Measurements from ENCODE around the gene GET3. TPM values are rescaled to one million over a fixed set of nuclear protein-coding genes. Genes with fewer than 3 reads are reported as not detected.

Gene GET3
- total and polyA plus RNA-seq, 5 experiments from 2014 or later: 26.7 to 72.3 (median 46.8) TPM

GRCh38 chr19:12774588-12775555 is 37.6 kb downstream of the GET3 start, which contains the start of gene HOOK2:
Gene HOOK2, minus strand, starts transcription at chr19:12775552. Its CDS starts 103 bp downstream, at chr19:12775449.
- Mint-ChIP-seq H3K9me3 (no peaks in the 10 kb centered on the region), H3K4me1 (peaks cover 13 to 36% (median 25%) of the 10 kb centered on the region in 4 donors), H3K4me3 (peak within 1 kb of the TSS; percentile 68 to 89 (median 80)), H3K27me3 (no peaks in the 10 kb centered on the region), H3K27ac (peak within 1 kb of the TSS in 9 of 10 donors; percentile 63 to 94 (median 88)), H3K36me3 (peaks cover 0 to 2% (median 0%) of the 10 kb centered on the region in 3 donors)
- peak in 7 of 10 donors; percentile 12 to 82 (median 51) for DNase-seq
- POLR2A ChIA-PET: interaction anchor here (0.6 to 20.9 kb wide), 6 partner anchors 8 to 88 kb away, joined by 3 to 1021 read pairs (median 4); partner anchors contain the start of genes JUNB, PRDX2, RNASEH2A and THSD8
- peak; percentile 9 to 23 for ATAC-seq

DNA sequence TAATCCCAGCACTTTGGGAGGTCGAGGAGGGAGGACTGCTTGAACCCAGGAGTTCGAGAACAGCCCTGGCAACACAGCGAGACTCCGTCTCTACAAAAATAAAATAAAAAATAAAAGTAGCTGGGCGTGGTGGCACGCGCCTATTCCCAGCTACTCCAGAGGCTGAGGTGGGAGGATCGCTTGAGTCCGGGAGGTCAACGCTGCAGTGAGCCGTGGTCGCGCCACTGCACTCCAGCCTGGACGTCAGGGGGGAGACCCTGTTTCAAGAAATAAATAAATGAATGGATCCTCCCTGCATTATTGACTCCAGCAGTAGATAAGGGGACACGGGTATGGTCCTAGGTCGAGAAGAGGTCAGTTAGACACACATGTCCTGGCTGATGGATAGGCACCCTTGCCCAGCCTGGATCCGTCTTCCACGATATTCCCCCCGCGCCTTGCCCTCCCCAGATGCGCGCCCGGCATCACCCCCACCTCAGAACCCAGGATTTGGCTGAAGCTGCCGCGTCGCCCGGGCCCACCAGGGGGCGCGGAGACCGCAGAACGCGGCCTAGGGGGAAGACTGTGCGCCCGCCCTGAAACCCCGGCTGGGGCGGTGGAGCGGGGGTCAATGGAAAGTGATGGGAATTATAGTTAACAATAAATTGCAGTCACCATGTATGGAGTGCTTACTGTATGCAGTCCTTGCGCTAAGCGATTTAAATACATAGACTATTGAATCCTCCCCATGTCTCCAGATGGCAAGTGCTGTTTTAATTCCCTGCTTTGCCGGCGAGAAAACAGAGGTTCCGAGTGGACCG is 40.1 kb downstream of the GET3 start:
- ATAC-seq (peak; percentile 5 to 23), DNase-seq (peak; percentile 66 to 90 (median 82))
- H3K9me3 Mint-ChIP-seq: no peaks in the 10 kb centered on the region
- peak overlapping the region; percentile 79 to 88 (median 84) for H3K4me3 Mint-ChIP-seq
- H3K36me3 Mint-ChIP-seq: peaks cover 0 to 2% (median 0%) of the 10 kb centered on the region in 3 donors
- H3K27ac Mint-ChIP-seq: peak overlapping the region; percentile 72 to 97 (median 93)
- peaks cover 21 to 49% (median 36%) of the 10 kb centered on the region in 4 donors for H3K4me1 Mint-ChIP-seq
- H3K27me3 Mint-ChIP-seq: no peaks in the 10 kb centered on the region
- POLR2A ChIA-PET: interaction anchor here (0.8 to 20.9 kb wide), 9 partner anchors 11 to 113 kb away, joined by 3 to 1021 read pairs (median 4); partner anchors contain the start of genes DHPS, GCDH, GET3 and JUNB

- Mint-ChIP-seq H3K4me3 (peak overlapping the region; percentile 79 to 88 (median 84)), H3K27ac (peak overlapping the region; percentile 72 to 97 (median 93)), H3K36me3 (peaks cover 0 to 2% (median 0%) of the 10 kb centered on the region in 3 donors), H3K4me1 (peaks cover 21 to 51% (median 37%) of the 10 kb centered on the region in 4 donors), H3K27me3 (no peaks in the 10 kb centered on the region), H3K9me3 (no peaks in the 10 kb centered on the region)
- DNase-seq (peak in 8 of 10 donors; percentile 24 to 55 (median 40)), ATAC-seq (no peak)
- POLR2A ChIA-PET: interaction anchor here (0.8 to 20.9 kb wide), 8 partner anchors 10 to 112 kb away, joined by 3 to 1021 read pairs (median 4); partner anchors contain the start of genes GCDH, GET3, JUNB and PRDX2
Measured at GRCh38 chr19:12778017-12778904, 41.0 kb downstream of the GET3 start.

GRCh38 chr19:12778905-12779161 is 41.5 kb downstream of the GET3 start:
- H3K4me3 Mint-ChIP-seq: peak overlapping the region; percentile 79 to 88 (median 84)
- DNase-seq (no peak), ATAC-seq (no peak)
- no peaks in the 10 kb centered on the region for H3K9me3 Mint-ChIP-seq
- peak overlapping the region in 9 of 10 donors; percentile 84 to 97 (median 94) for H3K27ac Mint-ChIP-seq
- no peaks in the 10 kb centered on the region for H3K36me3 Mint-ChIP-seq
- peaks cover 20 to 51% (median 39%) of the 10 kb centered on the region in 4 donors for H3K4me1 Mint-ChIP-seq
- POLR2A ChIA-PET: interaction anchor here (1.2 to 20.9 kb wide), 4 partner anchors 10 to 82 kb away, joined by 3 to 1021 read pairs (median 20); partner anchors contain the start of genes JUNB, PRDX2, RNASEH2A and THSD8
- H3K27me3 Mint-ChIP-seq: no peaks in the 10 kb centered on the region

- Mint-ChIP-seq H3K27ac (peak overlapping the region in 9 of 10 donors; percentile 57 to 97 (median 92)), H3K4me3 (peak overlapping the region; percentile 33 to 86 (median 80)), H3K4me1 (peaks cover 20 to 51% (median 38%) of the 10 kb centered on the region in 4 donors), H3K27me3 (no peaks in the 10 kb centered on the region), H3K36me3 (no peaks in the 10 kb centered on the region), H3K9me3 (no peaks in the 10 kb centered on the region)
- ATAC-seq: no peak
- POLR2A ChIA-PET: interaction anchor here (1.2 to 20.9 kb wide), 3 partner anchors 9 to 82 kb away, joined by 3 to 1021 read pairs (median 34); partner anchors contain the start of genes JUNB, PRDX2 and THSD8
- no peak for DNase-seq
Measured at GRCh38 chr19:12779162-12779993, 42.1 kb downstream of the GET3 start.

DNA sequence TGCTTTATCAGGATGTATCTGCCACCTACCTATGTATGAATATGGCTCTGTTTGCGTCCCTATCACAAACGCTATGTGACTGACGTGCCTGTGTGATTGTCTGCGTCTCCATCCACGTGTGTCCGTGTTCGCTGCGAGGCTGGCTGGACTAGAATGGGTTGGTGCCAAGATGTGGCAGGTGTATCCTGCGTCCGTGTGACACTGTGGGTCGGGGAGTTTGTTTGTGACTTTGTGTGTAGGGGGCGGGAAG is 44.8 kb downstream of the GET3 start:
- no peaks in the 10 kb centered on the region for H3K9me3 Mint-ChIP-seq
- peak overlapping the region; percentile 75 to 98 (median 87) for H3K4me3 Mint-ChIP-seq
- DNase-seq (peak in 2 of 10 donors; percentile 93 to 99), ATAC-seq (peak in 1 of 2 donors; percentile 81)
- peak overlapping the region in 6 of 10 donors; percentile 89 to 100 (median 98) for H3K27ac Mint-ChIP-seq
- POLR2A ChIA-PET: interaction anchor here (1.0 to 20.9 kb wide), 11 partner anchors 9 to 171 kb away, joined by 3 to 1021 read pairs (median 5); partner anchors contain the start of genes CALR, FBXW9, JUNB and PRDX2
- no peaks in the 10 kb centered on the region for H3K27me3 Mint-ChIP-seq
- no peaks in the 10 kb centered on the region for H3K36me3 Mint-ChIP-seq
- peaks cover 20 to 52% (median 38%) of the 10 kb centered on the region in 4 donors for H3K4me1 Mint-ChIP-seq

- Mint-ChIP-seq H3K36me3 (no peaks in the 10 kb centered on the region), H3K4me1 (peaks cover 18 to 51% (median 36%) of the 10 kb centered on the region in 4 donors), H3K9me3 (no peaks in the 10 kb centered on the region), H3K4me3 (peak overlapping the region; percentile 75 to 98 (median 87)), H3K27ac (peak overlapping the region in 6 of 10 donors; percentile 89 to 100 (median 98)), H3K27me3 (no peaks in the 10 kb centered on the region)
- ATAC-seq (peak; percentile 62 to 70), DNase-seq (peak in 8 of 10 donors; percentile 92 to 99 (median 98))
- POLR2A ChIA-PET: interaction anchor here (0.6 to 20.9 kb wide), 16 partner anchors 10 to 718 kb away, joined by 3 to 1021 read pairs (median 4); partner anchors contain the start of genes CALR, FBXW9, GET3 and JUNB
Measured at GRCh38 chr19:12782424-12783290, 45.4 kb downstream of the GET3 start.

- Mint-ChIP-seq H3K27me3 (no peaks in the 10 kb centered on the region), H3K27ac (peak overlapping the region in 2 of 10 donors; percentile 92 to 99), H3K4me1 (peaks cover 17 to 54% (median 30%) of the 10 kb centered on the region in 4 donors), H3K9me3 (no peaks in the 10 kb centered on the region), H3K36me3 (no peaks in the 10 kb centered on the region), H3K4me3 (peak overlapping the region; percentile 52 to 79 (median 74))
- peak in 4 of 10 donors; percentile 36 to 74 (median 38) for DNase-seq
- POLR2A ChIA-PET: interaction anchor here (0.7 to 20.9 kb wide), 11 partner anchors 14 to 173 kb away, joined by 3 to 1021 read pairs (median 4); partner anchors contain the start of genes CALR, GET3, JUNB and PRDX2
- no peak for ATAC-seq
Measured at GRCh38 chr19:12783291-12783848, 46.1 kb downstream of the GET3 start.

DNA sequence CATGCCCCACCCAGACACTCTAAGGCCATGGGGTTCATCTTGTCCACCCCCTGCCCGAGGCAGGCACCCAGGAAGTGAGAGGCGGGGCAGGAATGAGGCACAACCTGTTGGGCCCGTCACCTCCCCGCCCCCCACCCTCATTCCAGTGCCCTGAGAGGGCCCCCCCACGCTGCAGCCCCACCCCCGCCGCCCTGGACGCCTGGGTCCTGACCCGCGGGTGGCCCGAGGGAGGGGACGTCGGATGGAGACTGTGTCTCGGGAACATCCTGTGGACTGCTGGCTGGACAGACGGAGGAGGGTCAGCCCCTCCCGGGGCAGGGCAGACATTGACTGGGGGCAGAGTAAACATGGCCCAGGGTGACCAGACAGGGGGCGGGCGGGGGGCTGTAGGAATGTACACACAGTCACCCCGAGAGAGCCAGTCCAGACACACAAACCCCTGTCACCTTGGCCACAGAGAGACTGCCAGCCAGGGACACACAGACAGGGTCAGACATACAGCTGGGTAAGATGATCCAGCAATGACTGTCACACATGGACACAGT is 46.6 kb downstream of the GET3 start:
- no peak for ATAC-seq
- Mint-ChIP-seq H3K9me3 (no peaks in the 10 kb centered on the region), H3K36me3 (no peaks in the 10 kb centered on the region), H3K4me3 (peak overlapping the region in 9 of 10 donors; percentile 52 to 79 (median 74)), H3K4me1 (peaks cover 16 to 54% (median 28%) of the 10 kb centered on the region in 4 donors), H3K27ac (peak overlapping the region in 2 of 10 donors; percentile 92 to 99), H3K27me3 (no peaks in the 10 kb centered on the region)
- POLR2A ChIA-PET: interaction anchor here (0.7 to 20.9 kb wide), 4 partner anchors 13 to 154 kb away, joined by 3 to 1021 read pairs (median 6); partner anchors contain the start of genes CALR, JUNB, PRDX2 and THSD8
- DNase-seq: no peak

Data from naive thymus-derived CD8-positive, alpha-beta T cell (primary cell).